Glutamatergic neuron (in vitro differentiated cells): ENCODE results near the gene BFSP1. TPM values are rescaled to one million over a fixed set of nuclear protein-coding genes. Genes with fewer than 3 reads are reported as not detected.

Experiments
- DNase-seq: peaks from one replicate; pipeline ENCODE4 v3.0.0; 2022
- H3K27ac Mint-ChIP-seq: one replicate; pipeline ENCODE4 v1.8.0; 2020; ENCODE audit warnings: mild to moderate bottlenecking, mixed read lengths, inconsistent platforms; ENCODE audit not compliant: unreplicated experiment
- H3K27me3 Mint-ChIP-seq: one replicate; pipeline ENCODE4 v1.8.0; 2020; ENCODE audit warnings: mild to moderate bottlenecking, moderate library complexity, mixed read lengths, inconsistent platforms; ENCODE audit not compliant: unreplicated experiment
- H3K36me3 Mint-ChIP-seq: one replicate; pipeline ENCODE4 v1.8.0; 2020; ENCODE audit warnings: mild to moderate bottlenecking, mixed read lengths, inconsistent platforms; ENCODE audit not compliant: unreplicated experiment
- H3K4me1 Mint-ChIP-seq: one replicate; pipeline ENCODE4 v1.8.0; 2020; ENCODE audit warnings: mild to moderate bottlenecking, low read depth, mixed read lengths, inconsistent platforms; ENCODE audit not compliant: unreplicated experiment
- H3K4me3 Mint-ChIP-seq: one replicate; pipeline ENCODE4 v1.8.0; 2020; ENCODE audit warnings: mild to moderate bottlenecking, mixed read lengths, inconsistent platforms; ENCODE audit not compliant: unreplicated experiment
- H3K9me3 Mint-ChIP-seq: one replicate; pipeline ENCODE4 v1.8.0; 2020; ENCODE audit warnings: mild to moderate bottlenecking, moderate library complexity, mixed read lengths, inconsistent platforms; ENCODE audit not compliant: unreplicated experiment
- total RNA-seq: library from RNA; stranded (reverse); fragmentation: NEBNext Ultra II Directional; extraction: Animal tissue kit (Norgen Biotek cat#: 25700); gene quantifications from one replicate; pipeline ENCODE4 v1.2.1, GENCODE V29; 2021; ENCODE audit not compliant: unreplicated experiment
- TF ChIP-seq, protein P1 (sequence below): fragments of 200-600 bp; sonication (generic); IDR thresholded peaks from one replicate; pipeline ENCODE4 v1.5.0; 2021; ENCODE audit not compliant: partially characterized antibody, unreplicated experiment

The BFSP1 gene
- total RNA-seq, 1 donor from 2014 or later = 0.69 TPM

DNA sequence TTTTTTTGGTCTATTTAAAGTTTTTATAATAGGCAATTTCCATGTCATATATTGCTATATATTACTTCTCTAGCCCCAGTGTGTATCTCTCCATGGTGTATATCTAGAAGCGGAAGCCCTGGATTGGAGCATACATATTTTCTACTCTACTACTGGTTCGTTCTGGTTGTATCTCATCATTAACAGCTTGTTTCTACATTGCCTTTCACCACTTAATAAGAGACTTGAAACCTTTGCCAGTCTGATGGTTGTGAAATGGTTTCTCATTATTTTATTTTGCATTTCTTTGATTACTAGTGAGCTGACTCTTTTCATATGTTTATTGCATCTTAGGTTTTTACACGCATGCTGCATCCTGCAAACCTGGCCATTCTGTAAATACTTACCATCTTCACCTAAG, 42.3 kb upstream of the BFSP1 start:
- peaks cover 3% of the 10 kb centered on the region for H3K27me3 Mint-ChIP-seq
- no peak overlapping the region for H3K27ac Mint-ChIP-seq
- peak overlapping the region; percentile 78 for H3K4me3 Mint-ChIP-seq
- peaks cover 7% of the 10 kb centered on the region for H3K9me3 Mint-ChIP-seq
- no peaks in the 10 kb centered on the region for H3K36me3 Mint-ChIP-seq
- DNase-seq = no peak
- TF ChIP-seq, protein P1, sequence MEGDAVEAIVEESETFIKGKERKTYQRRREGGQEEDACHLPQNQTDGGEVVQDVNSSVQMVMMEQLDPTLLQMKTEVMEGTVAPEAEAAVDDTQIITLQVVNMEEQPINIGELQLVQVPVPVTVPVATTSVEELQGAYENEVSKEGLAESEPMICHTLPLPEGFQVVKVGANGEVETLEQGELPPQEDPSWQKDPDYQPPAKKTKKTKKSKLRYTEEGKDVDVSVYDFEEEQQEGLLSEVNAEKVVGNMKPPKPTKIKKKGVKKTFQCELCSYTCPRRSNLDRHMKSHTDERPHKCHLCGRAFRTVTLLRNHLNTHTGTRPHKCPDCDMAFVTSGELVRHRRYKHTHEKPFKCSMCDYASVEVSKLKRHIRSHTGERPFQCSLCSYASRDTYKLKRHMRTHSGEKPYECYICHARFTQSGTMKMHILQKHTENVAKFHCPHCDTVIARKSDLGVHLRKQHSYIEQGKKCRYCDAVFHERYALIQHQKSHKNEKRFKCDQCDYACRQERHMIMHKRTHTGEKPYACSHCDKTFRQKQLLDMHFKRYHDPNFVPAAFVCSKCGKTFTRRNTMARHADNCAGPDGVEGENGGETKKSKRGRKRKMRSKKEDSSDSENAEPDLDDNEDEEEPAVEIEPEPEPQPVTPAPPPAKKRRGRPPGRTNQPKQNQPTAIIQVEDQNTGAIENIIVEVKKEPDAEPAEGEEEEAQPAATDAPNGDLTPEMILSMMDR = no peak
- peaks cover 31% of the 10 kb centered on the region for H3K4me1 Mint-ChIP-seq

DNA sequence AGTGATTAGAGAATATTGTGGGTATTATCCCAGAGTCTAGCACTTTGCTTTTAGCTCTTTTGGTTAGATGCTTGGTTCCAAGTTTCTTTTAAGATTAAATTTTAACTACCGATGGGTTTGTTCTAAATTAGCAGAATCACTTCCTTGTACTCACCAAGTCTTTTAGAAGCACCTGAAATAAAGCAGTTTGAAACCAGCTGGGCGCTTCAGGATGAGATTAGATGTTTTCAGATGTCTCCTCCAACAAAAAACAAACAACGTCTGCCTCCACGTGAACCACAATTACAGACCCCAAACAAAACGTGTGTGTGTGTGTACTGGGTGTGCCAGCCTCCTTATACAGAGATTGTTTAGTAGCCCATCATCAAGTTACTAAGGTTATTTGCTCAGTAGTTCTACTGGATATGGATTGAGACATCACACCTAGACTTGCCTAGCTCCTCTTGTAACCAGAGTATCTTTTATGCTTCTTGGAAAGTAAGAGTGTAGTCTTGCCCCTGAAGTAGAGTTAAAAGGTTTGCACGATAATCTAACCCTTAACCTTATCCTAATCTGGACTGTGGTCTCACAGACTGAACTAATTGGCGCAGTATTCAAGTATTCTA, 41.0 kb upstream of the BFSP1 start:
- Mint-ChIP-seq H3K36me3 (no peaks in the 10 kb centered on the region), H3K4me1 (peaks cover 31% of the 10 kb centered on the region), H3K9me3 (peaks cover 8% of the 10 kb centered on the region), H3K27me3 (peaks cover 7% of the 10 kb centered on the region), H3K27ac (no peak overlapping the region), H3K4me3 (peak overlapping the region; percentile 97)
- TF ChIP-seq, protein P1 = no peak
- DNase-seq = no peak

DNA sequence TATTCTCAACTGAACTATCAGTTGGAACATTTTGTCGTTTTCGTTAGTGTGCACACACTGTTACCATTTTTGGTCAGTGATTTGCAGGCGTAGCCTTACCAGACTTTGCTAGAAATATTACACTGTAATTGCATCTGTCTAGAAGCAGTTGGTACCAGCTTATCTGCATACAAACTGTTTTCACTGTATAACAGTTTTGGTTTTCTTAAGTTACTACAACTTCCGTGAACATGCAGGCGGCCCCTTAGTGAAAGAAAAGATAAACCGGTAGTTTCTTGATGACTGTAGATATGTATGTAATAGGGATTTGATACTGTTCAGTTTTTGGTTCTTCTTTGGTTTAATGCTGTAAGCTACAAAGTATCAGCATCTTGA, 40.0 kb upstream of the BFSP1 start:
- Mint-ChIP-seq H3K9me3 (peaks cover 8% of the 10 kb centered on the region), H3K27ac (peak overlapping the region; percentile 89), H3K36me3 (no peaks in the 10 kb centered on the region), H3K4me3 (peak overlapping the region; percentile 97), H3K4me1 (peaks cover 29% of the 10 kb centered on the region), H3K27me3 (peaks cover 7% of the 10 kb centered on the region)
- DNase-seq = no peak
- TF ChIP-seq, protein P1 = no peak

DNA sequence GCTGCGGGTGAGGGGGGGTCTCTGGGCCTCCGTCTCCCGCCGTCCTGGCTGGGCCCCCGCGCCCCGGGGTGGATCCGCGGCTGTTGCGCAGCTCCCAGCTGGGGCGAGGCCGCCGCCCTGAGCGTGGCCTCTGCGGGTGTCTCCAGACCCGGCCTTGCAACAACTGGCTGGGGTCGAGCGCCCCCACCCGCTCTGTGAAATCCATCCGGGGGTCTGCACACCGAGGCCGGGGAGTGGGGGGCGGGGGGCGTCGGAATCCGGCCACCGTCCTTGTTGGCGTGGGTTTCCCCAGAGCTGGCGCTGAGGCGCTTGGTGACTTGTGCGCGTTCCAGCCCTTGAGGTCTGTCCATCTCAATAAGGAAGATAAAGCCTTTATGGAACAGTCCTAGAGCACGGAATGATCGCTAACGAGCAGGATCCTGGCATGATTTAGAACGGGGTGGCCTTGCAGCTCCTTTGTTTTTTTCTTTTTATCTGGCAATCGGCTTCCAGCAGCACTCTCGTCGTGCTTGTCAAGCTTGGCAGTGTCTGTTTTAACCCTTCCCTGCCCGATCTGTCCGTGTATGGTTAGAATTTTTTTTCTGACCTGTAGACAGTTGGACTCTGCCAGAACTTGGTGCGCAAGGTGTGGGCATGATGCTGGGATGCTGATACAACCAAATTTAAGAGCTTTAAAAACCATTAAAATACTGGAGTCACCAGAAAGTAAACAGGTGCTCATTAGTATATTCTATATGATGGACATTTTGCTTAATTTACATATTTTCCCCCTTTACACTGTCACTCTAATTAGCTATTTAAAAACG, 39.4 kb upstream of the BFSP1 start:
- H3K4me1 Mint-ChIP-seq = peaks cover 25% of the 10 kb centered on the region
- H3K4me3 Mint-ChIP-seq = peak overlapping the region; percentile 97
- peak overlapping the region; percentile 89 for H3K27ac Mint-ChIP-seq
- no peaks in the 10 kb centered on the region for H3K36me3 Mint-ChIP-seq
- H3K27me3 Mint-ChIP-seq = peaks cover 7% of the 10 kb centered on the region
- peak; percentile 70 for DNase-seq
- H3K9me3 Mint-ChIP-seq = peaks cover 8% of the 10 kb centered on the region
- TF ChIP-seq, protein P1 = no peak
